ENCODE data around the gene OR6J1. TPM values are rescaled to one million over a fixed set of nuclear protein-coding genes. Genes with fewer than 3 reads are reported as not detected.

Gene OR6J1
- total and polyA plus RNA-seq, 9 of the 15 experiments (the other 6 are each of a cell fraction or from before 2014, with no cell fraction given) = not detected

DNA sequence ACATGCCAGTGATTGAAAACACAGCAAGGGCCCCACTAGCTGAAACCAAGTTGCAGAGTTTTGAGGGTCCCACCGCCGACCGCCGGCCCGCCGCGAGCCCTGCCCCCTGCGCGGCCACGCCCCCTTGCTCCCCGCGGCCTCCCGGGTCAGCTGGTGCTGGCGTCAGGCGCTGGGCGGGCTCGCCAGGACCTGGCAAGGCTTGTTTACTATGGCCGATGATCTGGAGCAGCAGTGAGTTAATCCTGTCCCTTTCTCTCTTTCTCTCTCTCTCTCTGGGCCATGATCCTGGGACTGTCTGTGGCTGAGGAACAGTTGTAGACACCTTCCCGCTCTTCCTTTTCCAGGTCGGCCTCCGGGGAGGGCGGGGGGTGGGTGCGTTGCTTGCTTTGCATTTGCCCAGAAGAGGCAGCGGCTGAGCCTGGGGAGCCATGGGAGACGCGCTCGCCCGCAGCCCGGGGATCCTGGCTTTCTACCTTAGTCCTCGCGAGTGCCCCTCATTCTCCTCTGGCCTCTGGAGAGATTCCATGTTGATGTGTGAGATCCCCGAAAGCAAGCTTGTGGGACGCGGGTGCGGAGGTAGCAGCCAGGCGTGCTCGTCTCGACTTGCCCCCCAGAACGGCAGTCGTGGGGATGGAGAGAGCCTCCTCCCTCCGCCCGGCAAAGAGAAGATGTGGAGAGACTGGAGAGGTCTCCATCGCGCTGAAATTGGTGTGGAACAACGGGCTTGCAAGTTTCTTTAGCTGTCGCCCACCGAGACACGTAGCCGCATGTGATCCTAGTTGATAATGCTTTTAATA lies 45.9 kb downstream of the OR6J1 start, which contains the start of gene ABHD4 (continued):
- TF ChIP-seq ARID3B (CRISPR knock-in tag; IDR thresholded peaks at IDR 0.05; ENCODE audit: borderline replicate concordance) (no peak), FOSL1 (tag; conservative IDR thresholded peaks at IDR 0.05) (no peak; the same call in 1 of the 2 replicates), FOXP4 (CRISPR knock-in tag; IDR thresholded peaks at IDR 0.05; ENCODE audit: borderline replicate concordance) (no peak), ZSCAN29 (IDR thresholded peaks at IDR 0.05) (no peak), MTA3 (IDR thresholded peaks at IDR 0.05; ENCODE audit: borderline replicate concordance) (0 out of 2 replicates have a peak, but pooled peaks have one; percentile 17), CBFA2T2 (conservative IDR thresholded peaks at IDR 0.05) (no peak), BCOR (IDR thresholded peaks at IDR 0.05) (no peak), KAT2B (IDR thresholded peaks at IDR 0.05; ENCODE audit: low read depth, low read length) (no peak), CEBPG (CRISPR knock-in tag; IDR thresholded peaks at IDR 0.05) (no peak), CEBPG (tag; conservative IDR thresholded peaks at IDR 0.05 in 1 of 2, IDR thresholded peaks at IDR 0.05 in 1 of 2) (no peak), KAT8 (IDR thresholded peaks at IDR 0.05; ENCODE audit: low read depth) (no peak), ZNF586 (CRISPR knock-in tag; conservative IDR thresholded peaks at IDR 0.05) (no peak), KDM5B (IDR thresholded peaks at IDR 0.05; ENCODE audit: insufficient replicate concordance, low read depth, low read length) (peak; percentile 27), DLX4 (CRISPR knock-in tag; IDR thresholded peaks at IDR 0.05) (no peak), ZNF696 (CRISPR knock-in tag; conservative IDR thresholded peaks at IDR 0.05) (no peak), ZFPM2 (CRISPR knock-in tag; IDR thresholded peaks at IDR 0.05) (no peak), ESRRB (CRISPR knock-in tag; IDR thresholded peaks at IDR 0.05; ENCODE audit: borderline replicate concordance) (no peak), CBX8 (IDR thresholded peaks at IDR 0.05; ENCODE audit: borderline replicate concordance, extremely low read depth, low read depth, low read length, poor library complexity, severe bottlenecking) (no peak), GATAD2A (IDR thresholded peaks at IDR 0.05) (peak; percentile 4; the same call in 1 of the 2 replicates), MTA2 (IDR thresholded peaks at IDR 0.05; ENCODE audit: low read depth) (no peak), GABPA (tag; conservative IDR thresholded peaks at IDR 0.05; ENCODE audit: low read depth) (no peak), SUPT5H (IDR thresholded peaks at IDR 0.05) (peak; percentile 61), TAF9B (IDR thresholded peaks at IDR 0.05; ENCODE audit: partially characterized antibody) (peak; percentile 49), LARP7 (IDR thresholded peaks at IDR 0.05) (no peak)
- TF ChIP-seq, protein P1, sequence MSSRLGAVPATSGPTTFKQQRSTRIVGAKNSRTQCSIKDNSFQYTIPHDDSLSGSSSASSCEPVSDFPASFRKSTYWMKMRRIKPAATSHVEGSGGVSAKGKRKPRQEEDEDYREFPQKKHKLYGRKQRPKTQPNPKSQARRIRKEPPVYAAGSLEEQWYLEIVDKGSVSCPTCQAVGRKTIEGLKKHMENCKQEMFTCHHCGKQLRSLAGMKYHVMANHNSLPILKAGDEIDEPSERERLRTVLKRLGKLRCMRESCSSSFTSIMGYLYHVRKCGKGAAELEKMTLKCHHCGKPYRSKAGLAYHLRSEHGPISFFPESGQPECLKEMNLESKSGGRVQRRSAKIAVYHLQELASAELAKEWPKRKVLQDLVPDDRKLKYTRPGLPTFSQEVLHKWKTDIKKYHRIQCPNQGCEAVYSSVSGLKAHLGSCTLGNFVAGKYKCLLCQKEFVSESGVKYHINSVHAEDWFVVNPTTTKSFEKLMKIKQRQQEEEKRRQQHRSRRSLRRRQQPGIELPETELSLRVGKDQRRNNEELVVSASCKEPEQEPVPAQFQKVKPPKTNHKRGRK (tag; IDR thresholded peaks at IDR 0.05) = no peak
